ENCODE results near the gene SERPINE1. TPM values are rescaled to one million over a fixed set of nuclear protein-coding genes. Genes with fewer than 3 reads are reported as not detected.

Gene SERPINE1
- total RNA-seq, 1 experiment from 2014 or later, result 12.8 TPM

- TF ChIP-seq FOSL1 (IDR thresholded peaks at IDR 0.05; ENCODE audit: low read depth), result no peak
Observed at GRCh38 chr7:101127460-101128039, 646 bp downstream of the SERPINE1 start (continued).

GRCh38 chr7:101128040-101128834, 1.3 kb downstream of the SERPINE1 start:
- H3K4me3 ChIP-seq (replicated peaks in 1 of 2; ENCODE audit: low read depth in 1 of 2, low read length in 2 of 2), result peak overlapping the region in 1 of 2 experiments; percentile 50; a peak in 1 of 4 replicates
- no peaks in the 10 kb centered on the region for H3K79me2 ChIP-seq (ENCODE audit: insufficient read depth, low read length)
- peaks cover 0 to 5% of the 10 kb centered on the region in 2 experiments; a peak in 1 of 4 replicates for H3K36me3 ChIP-seq (ENCODE audit: control insufficient read depth in 1 of 2, insufficient read depth in 2 of 2, low read length in 2 of 2)
- H3K27ac ChIP-seq (ENCODE audit: low read depth, low read length), result no peak overlapping the region
- ATAC-seq, result no peak
- H4K20me1 ChIP-seq (ENCODE audit: insufficient read depth), result no peaks in the 10 kb centered on the region
- H3K4me2 ChIP-seq (ENCODE audit: low read length), result peak overlapping the region; percentile 80; the same call in 1 of the 2 replicates
- H3K9ac ChIP-seq (ENCODE audit: low read length), result no peak overlapping the region
- ChIA-PET POLR2A (interaction anchor here (1.6 to 4.0 kb wide), 5 partner anchors 9 to 30 kb away, joined by 5 to 26 read pairs (median 18); no protein-coding TSS in a partner anchor), CTCF (interaction anchor here (2.6 kb wide), 1 partner anchor 10 kb away, joined by 16 read pairs; no protein-coding TSS in a partner anchor), RAD21 (ENCODE audit: low non-redundant PET in 1 of 2, low total read pairs in 2 of 2, uncharacterized antibody in 2 of 2, unreplicated experiment in 2 of 2) (no interaction called here)
- 0 out of 2 replicates have a peak, but pooled peaks have one; percentile 3 for TF ChIP-seq POLR2AphosphoS5 (IDR thresholded peaks at IDR 0.05; ENCODE audit: low read depth, low read length)
- no peak for TF ChIP-seq ELF1 (IDR thresholded peaks at IDR 0.05; ENCODE audit: borderline replicate concordance, low read depth)
- H3K4me1 ChIP-seq (ENCODE audit: control insufficient read depth in 1 of 2, insufficient read depth in 2 of 2, low read length in 2 of 2), result peaks cover 38 to 54% of the 10 kb centered on the region in 2 experiments
- H2AFZ ChIP-seq (ENCODE audit: low read depth, low read length, poor library complexity, severe bottlenecking), result no peak overlapping the region
- H3K27me3 ChIP-seq (ENCODE audit: insufficient read depth, low read length), result no peaks in the 10 kb centered on the region
- intact Hi-C loops (cut with micrococcal nuclease), result no loop called here
- DNase-seq (ENCODE audit: low read depth, low spot score), result no peak
- H3K9me3 ChIP-seq (ENCODE audit: control insufficient read depth in 1 of 2, insufficient read depth in 1 of 2, low read depth in 1 of 2, low read length in 2 of 2), result no peaks in the 10 kb centered on the region
- no TSS peak for BruUV-seq (replicated peaks)
- no peaks in the 10 kb centered on the region for H3K9me2 ChIP-seq (ENCODE audit: insufficient read depth)

GRCh38 chr7:101129603-101130117, 2.8 kb downstream of the SERPINE1 start:
- H4K20me1 ChIP-seq (ENCODE audit: insufficient read depth), result no peaks in the 10 kb centered on the region
- ChIA-PET CTCF (interaction anchor here (0.7 kb wide), 1 partner anchor 13 kb away, joined by 3 read pairs; no protein-coding TSS in a partner anchor), RAD21 (ENCODE audit: low non-redundant PET in 1 of 2, low total read pairs in 2 of 2, uncharacterized antibody in 2 of 2, unreplicated experiment in 2 of 2) (no interaction called here), POLR2A (no interaction called here)
- H3K4me3 ChIP-seq (replicated peaks in 1 of 2; ENCODE audit: low read depth in 1 of 2, low read length in 2 of 2), result no peak overlapping the region
- H3K9ac ChIP-seq (ENCODE audit: low read length), result no peak overlapping the region
- DNase-seq (ENCODE audit: low read depth, low spot score) (no peak), ATAC-seq (no peak)
- H2AFZ ChIP-seq (ENCODE audit: low read depth, low read length, poor library complexity, severe bottlenecking), result no peak overlapping the region
- intact Hi-C loops (cut with micrococcal nuclease), result no loop called here
- no peaks in the 10 kb centered on the region for H3K9me2 ChIP-seq (ENCODE audit: insufficient read depth)
- H3K27ac ChIP-seq (ENCODE audit: low read depth, low read length), result no peak overlapping the region
- no TSS peak for BruUV-seq (replicated peaks)
- peaks cover 0 to 5% of the 10 kb centered on the region in 2 experiments; a peak in 1 of 4 replicates for H3K36me3 ChIP-seq (ENCODE audit: control insufficient read depth in 1 of 2, insufficient read depth in 2 of 2, low read length in 2 of 2)
- H3K79me2 ChIP-seq (ENCODE audit: insufficient read depth, low read length), result no peaks in the 10 kb centered on the region
- no peak overlapping the region for H3K4me2 ChIP-seq (ENCODE audit: low read length)
- no peaks in the 10 kb centered on the region for H3K27me3 ChIP-seq (ENCODE audit: insufficient read depth, low read length)
- H3K9me3 ChIP-seq (ENCODE audit: control insufficient read depth in 1 of 2, insufficient read depth in 1 of 2, low read depth in 1 of 2, low read length in 2 of 2), result no peaks in the 10 kb centered on the region
- peaks cover 31 to 50% of the 10 kb centered on the region in 2 experiments for H3K4me1 ChIP-seq (ENCODE audit: control insufficient read depth in 1 of 2, insufficient read depth in 2 of 2, low read length in 2 of 2)
- no peak for TF ChIP-seq SRF (IDR thresholded peaks at IDR 0.05; ENCODE audit: low read depth)
- no peak for TF ChIP-seq EZH2 (IDR thresholded peaks at IDR 0.05)
- no peak for TF ChIP-seq ATF3 (IDR thresholded peaks at IDR 0.05)
- no peak for TF ChIP-seq JUND (IDR thresholded peaks at IDR 0.05)
- no peak for TF ChIP-seq SP1 (IDR thresholded peaks at IDR 0.05; ENCODE audit: low read depth)
- TF ChIP-seq ELF1 (IDR thresholded peaks at IDR 0.05; ENCODE audit: borderline replicate concordance, low read depth), result no peak
- no peak for TF ChIP-seq SIN3A (IDR thresholded peaks at IDR 0.05; ENCODE audit: low read depth)
- TF ChIP-seq YY1 (IDR thresholded peaks at IDR 0.05; ENCODE audit: extremely low read depth, insufficient replicate concordance, low read depth, low read length), result no peak
- no peak for TF ChIP-seq FOSL1 (IDR thresholded peaks at IDR 0.05; ENCODE audit: low read depth)
- no peak for TF ChIP-seq CTCF (IDR thresholded peaks at IDR 0.05 in 2 of 3, conservative IDR thresholded peaks at IDR 0.05 in 1 of 3; ENCODE audit: borderline replicate concordance in 1 of 3, insufficient read depth in 1 of 3, low read depth in 2 of 3, low read length in 2 of 3)
